HepG2 (cell line): ENCODE results near the gene PATL2. TPM values are rescaled to one million over a fixed set of nuclear protein-coding genes. Genes with fewer than 3 reads are reported as not detected.
A peak's percentile ranks its signal among the peaks of the same experiment; 100 is the strongest.

ENCODE experiments used
- ATF6 ChIP-seq: sonication (generic); formaldehyde crosslinking; conservative IDR thresholded peaks from 2 replicates; pipeline ENCODE4 v1.4.0; 2020; ENCODE audit warnings: missing genetic modification reagents
- CREB1 ChIP-seq, 2 experiments: fragments of 450-650 bp in 1 of 2; IDR thresholded peaks; 2 replicates each; pipeline ENCODE4 v1.6.1; 2016 to 2017; ENCODE audit warnings: control low read depth in 1 of 2, mild to moderate bottlenecking in 1 of 2, missing compliant biosample characterization in 1 of 2, missing genetic modification characterization in 1 of 2
- GPBP1L1 ChIP-seq: sonication (generic); formaldehyde crosslinking; IDR thresholded peaks from 2 replicates; pipeline ENCODE4 v1.5.0; 2020; ENCODE audit warnings: mild to moderate bottlenecking, missing genetic modification reagents
- HMGXB3 ChIP-seq: sonication (generic); formaldehyde crosslinking; IDR thresholded peaks from 2 replicates; pipeline ENCODE4 v1.4.0; 2020; ENCODE audit warnings: missing genetic modification reagents, borderline replicate concordance
- HNF1B ChIP-seq: sonication (generic); formaldehyde crosslinking; IDR thresholded peaks from 2 replicates; pipeline ENCODE4 v1.5.1; 2020; ENCODE audit warnings: mild to moderate bottlenecking, moderate library complexity, missing genetic modification reagents
- HOXA5 ChIP-seq: sonication (generic); formaldehyde crosslinking; IDR thresholded peaks from 2 replicates; pipeline ENCODE4 v1.4.0; 2020; ENCODE audit warnings: missing genetic modification reagents
- JUN ChIP-seq: sonication (generic); formaldehyde crosslinking; IDR thresholded peaks from 2 replicates; pipeline ENCODE4 v1.4.0; 2020; ENCODE audit warnings: mild to moderate bottlenecking, missing genetic modification reagents
- KLF11 ChIP-seq: IDR thresholded peaks from 2 replicates; pipeline ENCODE4 v1.6.1; 2016; ENCODE audit warnings: missing compliant biosample characterization
- POGZ ChIP-seq: sonication (generic); formaldehyde crosslinking; IDR thresholded peaks from 2 replicates; pipeline ENCODE4 v1.4.0; 2020; ENCODE audit warnings: mild to moderate bottlenecking, missing genetic modification reagents
- SALL2 ChIP-seq: sonication (generic); formaldehyde crosslinking; IDR thresholded peaks from 2 replicates; pipeline ENCODE4 v1.8.1; 2023; ENCODE audit warnings: mild to moderate bottlenecking, missing genetic modification reagents, inconsistent platforms
- SATB2 ChIP-seq: sonication (generic); formaldehyde crosslinking; IDR thresholded peaks from 2 replicates; pipeline ENCODE4 v1.5.0; 2020; ENCODE audit warnings: missing genetic modification reagents
- SIX1 ChIP-seq: sonication (generic); formaldehyde crosslinking; IDR thresholded peaks from 2 replicates; pipeline ENCODE4 v1.4.0; 2020; ENCODE audit warnings: missing genetic modification reagents, borderline replicate concordance
- SNRNP70 ChIP-seq: fragments of 200-400 bp; formaldehyde crosslinking; IDR thresholded peaks from 2 replicates; pipeline ENCODE4 v1.6.1; 2017; ENCODE audit warnings: mild to moderate bottlenecking, low read depth, low read length, moderate library complexity
- ZNF550 ChIP-seq: sonication (generic); formaldehyde crosslinking; IDR thresholded peaks from 2 replicates; pipeline ENCODE4 v1.4.0; 2020; ENCODE audit warnings: mild to moderate bottlenecking, missing genetic modification reagents, borderline replicate concordance
- ZNF569 ChIP-seq: sonication (generic); formaldehyde crosslinking; IDR thresholded peaks from 2 replicates; pipeline ENCODE4 v1.5.0; 2020; ENCODE audit warnings: mild to moderate bottlenecking, missing genetic modification reagents, moderate library complexity, borderline replicate concordance
- polyA plus RNA-seq, 8 experiments: library from polyadenylated mRNA; depleted of rRNA in 3 of 8; stranded (reverse) in 7 of 8; unstranded in 1 of 8; fragments of >200 nt; fragmentation: Illumina TruSeq in 4 of 8; extraction: Trizol in 4 of 8; gene quantifications; 2 replicates each; pipeline versions ENCODE4 v1.2.1 to v1.2.3, GENCODE V29; 2011 to 2016; ENCODE audit warnings: low read depth in 4 of 8, missing spikeins in 1 of 8, mixed read lengths in 1 of 8; ENCODE audit not compliant: insufficient read depth in 1 of 8
- total RNA-seq, 5 experiments: library from RNA; depleted of rRNA; stranded (reverse); fragments of >200 nt; fragmentation: Illumina TruSeq; extraction: Trizol; gene quantifications; 2 replicates each; pipeline ENCODE4 v1.2.3, GENCODE V29; 2016; ENCODE audit warnings: low read depth in 1 of 5
- TF ChIP-seq, protein P1 (sequence below): sonication (generic); formaldehyde crosslinking; conservative IDR thresholded peaks from 2 replicates; pipeline ENCODE4 v1.8.0; 2022; ENCODE audit warnings: mild to moderate bottlenecking, moderate library complexity, missing genetic modification reagents

PATL2 gene
- total and polyA plus RNA-seq, 2 of the 13 experiments (the other 11 are each of a cell fraction or from before 2014, with no cell fraction given): 0.15 to 0.53 TPM

GRCh38 chr15:44663410-44664308 lies 47.5 kb downstream of the PATL2 start, which contains the start of gene SPG11 (continued):
- TF ChIP-seq HMGXB3 (peak; percentile 26; the same call in 1 of the 2 replicates), HNF1B (CRISPR knock-in tag) (peak; percentile 81), SATB2 (CRISPR knock-in tag) (peak; percentile 74; the same call in 1 of the 2 replicates), HOXA5 (CRISPR knock-in tag) (peak; percentile 93), POGZ (CRISPR knock-in tag) (peak; percentile 87), SIX1 (CRISPR knock-in tag) (no peak), CREB1 (IDR thresholded peaks at IDR 0.05) (peak; percentile 62; the same call in 1 of the 2 replicates), CREB1 (CRISPR knock-in tag; IDR thresholded peaks at IDR 0.05) (no peak), GPBP1L1 (CRISPR knock-in tag) (no peak), ATF6 (CRISPR knock-in tag) (peak; percentile 42; the same call in 1 of the 2 replicates), SALL2 (CRISPR knock-in tag) (peak; percentile 90), JUN (CRISPR knock-in tag) (no peak), KLF11 (no peak; the same call in 1 of the 2 replicates), SNRNP70 (no peak), ZNF569 (CRISPR knock-in tag) (peak; percentile 79; the same call in 1 of the 2 replicates), ZNF550 (CRISPR knock-in tag) (no peak)
- TF ChIP-seq, protein P1, sequence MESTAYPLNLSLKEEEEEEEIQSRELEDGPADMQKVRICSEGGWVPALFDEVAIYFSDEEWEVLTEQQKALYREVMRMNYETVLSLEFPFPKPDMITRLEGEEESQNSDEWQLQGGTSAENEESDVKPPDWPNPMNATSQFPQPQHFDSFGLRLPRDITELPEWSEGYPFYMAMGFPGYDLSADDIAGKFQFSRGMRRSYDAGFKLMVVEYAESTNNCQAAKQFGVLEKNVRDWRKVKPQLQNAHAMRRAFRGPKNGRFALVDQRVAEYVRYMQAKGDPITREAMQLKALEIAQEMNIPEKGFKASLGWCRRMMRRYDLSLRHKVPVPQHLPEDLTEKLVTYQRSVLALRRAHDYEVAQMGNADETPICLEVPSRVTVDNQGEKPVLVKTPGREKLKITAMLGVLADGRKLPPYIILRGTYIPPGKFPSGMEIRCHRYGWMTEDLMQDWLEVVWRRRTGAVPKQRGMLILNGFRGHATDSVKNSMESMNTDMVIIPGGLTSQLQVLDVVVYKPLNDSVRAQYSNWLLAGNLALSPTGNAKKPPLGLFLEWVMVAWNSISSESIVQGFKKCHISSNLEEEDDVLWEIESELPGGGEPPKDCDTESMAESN (CRISPR knock-in tag): peak; percentile 89
